NCI-H2171 (cell line): ENCODE results near the gene TSPY1.
"Not testable (repeated sequence)": the region's sequence is repeated elsewhere in the genome, so short reads cannot be mapped to it uniquely, and the experiment has no call there.

Source experiments
- DNase-seq: peaks from one replicate; lab custom pipeline; 2025; lab: John Stamatoyannopoulos, UW

Gene TSPY1

GRCh38 chrY:9466655-9467054, at the start of gene TSPY1:
Gene TSPY1 (plus strand): TSS chrY:9466955. CDS start chrY:9467001, 46 bp downstream.
- DNase-seq: not testable (repeated sequence)

- not testable (repeated sequence) for DNase-seq
These were observed 20.2 kb downstream of the TSPY1 start, which contains the start of gene TSPY9 for GRCh38 chrY:9486967-9487366. Gene TSPY9 (plus strand): TSS chrY:9487267. CDS start chrY:9487313, 46 bp downstream.

- not testable (repeated sequence) for DNase-seq
These were observed 37.6 kb downstream of the TSPY1 start for GRCh38 chrY:9504396-9504795.

GRCh38 chrY:9516287-9516686, 49.5 kb downstream of the TSPY1 start:
- DNase-seq: not testable (repeated sequence)
